Right cardiac atrium (tissue), 5 donors: Measurements from ENCODE around the gene BCOR. TPM values are rescaled to one million over a fixed set of nuclear protein-coding genes. Genes with fewer than 3 reads are reported as not detected.

ENCODE experiments used
- ATAC-seq, 2 donors: fragments of 200-7000 bp; cut with Tn5 transposase; one replicate each; pipeline versions ENCODE4 v1.8.0 to v1.9.1; 2020; ENCODE audit warnings: moderate library complexity in 2 of 2, mild to moderate bottlenecking in 1 of 2
- DNase-seq, 3 donors: peaks; one replicate each; pipeline ENCODE4 v3.0.0-alpha.2; 2020
- H3K27ac ChIP-seq: one replicate; pipeline ENCODE4 v1.5.1; 2013; ENCODE audit warnings: mild to moderate bottlenecking, low read length, control low read depth, moderate library complexity
- H3K27me3 ChIP-seq: one replicate; pipeline ENCODE4 v1.6.1; 2013; ENCODE audit not compliant: control insufficient read depth, insufficient read depth
- H3K4me1 ChIP-seq: one replicate; pipeline ENCODE4 v1.6.1; 2013; ENCODE audit warnings: low read length; ENCODE audit not compliant: control insufficient read depth, insufficient read depth
- H3K4me3 ChIP-seq: one replicate; pipeline ENCODE4 v1.5.1; 2013; ENCODE audit warnings: low read length, control low read depth
- H3K9me3 ChIP-seq: one replicate; pipeline ENCODE4 v1.6.1; 2013; ENCODE audit warnings: low read length; ENCODE audit not compliant: control insufficient read depth
- WGBS: extraction: QIAGEN DNeasy Blood & Tissue Kit; methylation state at CpG from one replicate; pipeline ENCODE4 v1.1.7; 2013; 5-methylcytosine and 5-hydroxymethylcytosine counted together
- intact Hi-C, 4 donors: fragments of 100-400 bp; cut with DNase I; formaldehyde crosslinking; loops; one replicate each; pipeline versions ENCODE4 v1.11.0 to v1.14.0; 2022 to 2023
- polyA plus RNA-seq: library from polyadenylated mRNA; stranded (reverse); fragments of 200-250 nt; gene quantifications from one replicate; pipeline ENCODE4 v1.2.3, GENCODE V29; 2013
- total RNA-seq, 4 donors: library from RNA; stranded (reverse); fragmentation: NEBNext Ultra II Directional; extraction: Animal tissue kit (Norgen Biotek cat#: 25700); gene quantifications; one replicate each; pipeline ENCODE4 v1.2.1, GENCODE V29; 2021
- donor health status: healthy with polysubstance abuse.
- donor health status: DM: no; HTN: yes; CAD: no.
- donor health status: DM: no; HTN: no; CAD: no.
- donor health status: DM: no; HTN: yes; CAD: no; lungs with severe emphysema.
- donor health status: DM: yes; HTN: yes; CAD: no.

BCOR gene
- total and polyA plus RNA-seq, 5 donors = 11.1 to 30.1 (median 18.3) TPM

DNA sequence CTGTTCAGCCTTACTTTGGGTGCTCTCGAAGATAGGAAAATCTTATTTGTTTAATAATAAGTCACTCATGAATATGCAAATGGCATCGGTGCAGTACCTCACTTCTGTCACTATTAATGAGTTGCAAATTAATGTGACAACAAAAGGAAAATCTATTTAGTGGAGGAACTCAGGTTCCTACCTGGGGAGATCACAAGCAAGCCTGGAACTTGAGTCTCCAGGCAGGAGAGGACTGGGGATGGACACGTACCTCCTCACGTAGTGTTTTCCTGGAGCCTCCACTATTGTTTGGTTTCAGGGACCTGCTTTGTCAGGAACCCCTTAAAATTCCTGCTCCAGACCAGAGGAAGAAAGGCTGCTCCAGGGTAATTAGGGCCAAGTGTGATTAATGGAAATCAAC lies 82.1 kb downstream of the BCOR start:
- Histone ChIP-seq H3K27me3 (no peaks in the 10 kb centered on the region), H3K27ac (no peak overlapping the region), H3K9me3 (no peaks in the 10 kb centered on the region), H3K4me1 (peaks cover 2% of the 10 kb centered on the region), H3K4me3 (no peak overlapping the region)
- no peak for ATAC-seq
- 78% methylated on average over 4 of the region's 4 CpGs for WGBS
- intact Hi-C loops = loop anchor here in 3 of 4 donors (10.0 kb wide), 2 partner anchors 79 to 139 kb away; partner anchors contain the start of gene BCOR (in 2 of the 3)
- no peak for DNase-seq

GRCh38 chrX:40013266-40014195 lies 84.2 kb downstream of the BCOR start:
- DNase-seq (peak; percentile 81 to 90 (median 87)), ATAC-seq (peak; percentile 70 to 76)
- WGBS = under 1% methylated on average over 76 of the region's 76 CpGs
- peak overlapping the region; percentile 96 for H3K27ac ChIP-seq
- H3K4me3 ChIP-seq = peak overlapping the region; percentile 29
- no peaks in the 10 kb centered on the region for H3K27me3 ChIP-seq
- peaks cover 8% of the 10 kb centered on the region for H3K4me1 ChIP-seq
- H3K9me3 ChIP-seq = no peaks in the 10 kb centered on the region
- intact Hi-C loops = loop anchor here in 3 of 4 donors (5.0 to 10.0 kb wide), 4 partner anchors 81 to 196 kb away; partner anchors contain the start of gene BCOR (in 2 of the 3)

DNA sequence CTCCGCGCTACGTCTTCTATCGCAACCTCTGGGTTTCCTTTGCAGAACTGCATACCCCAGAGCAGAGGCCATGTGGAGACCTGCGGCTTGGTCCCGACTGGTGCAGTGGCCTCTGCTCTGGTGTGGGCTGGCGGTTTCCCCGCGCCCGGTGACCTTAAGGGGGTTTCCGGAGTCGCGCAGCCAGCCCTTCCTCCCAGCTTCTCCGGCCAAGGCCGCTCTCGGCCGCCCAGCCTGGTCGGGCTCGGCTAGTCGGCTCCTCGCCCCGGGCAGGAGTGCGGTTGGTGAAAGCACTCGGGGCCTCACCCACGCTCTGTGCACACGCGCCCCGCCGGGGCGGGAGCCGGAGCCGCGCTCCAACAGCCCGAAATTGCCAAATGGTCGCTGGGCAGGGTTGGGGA lies 84.9 kb downstream of the BCOR start:
- ATAC-seq = peak; percentile 40 to 56
- Histone ChIP-seq H3K4me3 (peak overlapping the region; percentile 29), H3K9me3 (no peaks in the 10 kb centered on the region), H3K4me1 (peaks cover 8% of the 10 kb centered on the region), H3K27me3 (no peaks in the 10 kb centered on the region), H3K27ac (peak overlapping the region; percentile 96)
- 21% methylated on average over 35 of the region's 35 CpGs for WGBS
- DNase-seq = peak in 2 of 3 donors; percentile 85 to 87
- intact Hi-C loops = loop anchor here in 3 of 4 donors (5.0 to 10.0 kb wide), 4 partner anchors 82 to 196 kb away; partner anchors contain the start of gene BCOR (in 2 of the 3)

DNA sequence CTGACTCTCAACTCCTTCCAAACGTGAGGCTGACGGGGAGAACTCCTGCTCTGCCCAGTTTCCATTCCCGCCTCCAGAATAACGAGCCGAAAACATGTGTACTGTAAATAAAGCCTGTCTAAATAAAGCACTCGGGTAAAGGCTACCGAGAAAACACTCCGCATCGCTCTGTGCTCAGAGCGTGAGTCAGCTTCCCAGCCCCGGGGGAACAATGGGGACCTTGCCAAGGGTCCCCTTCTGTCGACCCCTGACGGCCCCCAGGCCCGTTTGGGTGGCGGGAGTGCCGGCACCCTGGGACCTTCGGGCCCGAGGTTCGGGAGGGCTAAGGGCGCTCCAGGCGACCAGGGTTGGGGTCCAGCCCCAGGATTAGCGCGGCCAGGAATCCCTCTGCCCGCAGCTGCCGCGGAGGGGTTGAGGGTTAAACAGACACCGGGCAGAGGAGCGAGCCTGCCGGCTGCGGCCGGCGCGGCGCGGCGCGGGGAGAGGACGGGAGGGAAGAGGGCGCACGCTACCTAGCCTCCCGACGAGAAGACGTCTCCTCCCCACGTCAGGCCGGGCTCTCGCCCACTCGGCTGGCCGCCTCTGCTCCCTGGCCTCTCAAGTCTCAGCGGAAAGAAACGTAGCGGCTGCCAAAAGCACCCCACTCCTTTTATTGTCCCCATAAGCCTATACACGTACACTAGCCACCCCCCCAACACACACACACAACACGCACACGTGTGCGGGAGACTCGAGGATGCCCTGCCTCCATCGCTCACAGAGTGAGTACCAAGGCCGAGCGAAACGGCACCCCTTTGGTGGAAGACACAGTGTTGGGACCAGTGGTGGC lies 85.5 kb downstream of the BCOR start:
- H3K4me3 ChIP-seq = no peak overlapping the region
- WGBS = 18% methylated on average over 60 of the region's 60 CpGs
- no peak for ATAC-seq
- peak overlapping the region; percentile 96 for H3K27ac ChIP-seq
- no peaks in the 10 kb centered on the region for H3K9me3 ChIP-seq
- intact Hi-C loops = loop anchor here in 3 of 4 donors (5.0 to 10.0 kb wide), 4 partner anchors 83 to 195 kb away; partner anchors contain the start of gene BCOR (in 2 of the 3)
- H3K27me3 ChIP-seq = no peaks in the 10 kb centered on the region
- DNase-seq = peak; percentile 37 to 79 (median 63)
- H3K4me1 ChIP-seq = peaks cover 8% of the 10 kb centered on the region

DNA sequence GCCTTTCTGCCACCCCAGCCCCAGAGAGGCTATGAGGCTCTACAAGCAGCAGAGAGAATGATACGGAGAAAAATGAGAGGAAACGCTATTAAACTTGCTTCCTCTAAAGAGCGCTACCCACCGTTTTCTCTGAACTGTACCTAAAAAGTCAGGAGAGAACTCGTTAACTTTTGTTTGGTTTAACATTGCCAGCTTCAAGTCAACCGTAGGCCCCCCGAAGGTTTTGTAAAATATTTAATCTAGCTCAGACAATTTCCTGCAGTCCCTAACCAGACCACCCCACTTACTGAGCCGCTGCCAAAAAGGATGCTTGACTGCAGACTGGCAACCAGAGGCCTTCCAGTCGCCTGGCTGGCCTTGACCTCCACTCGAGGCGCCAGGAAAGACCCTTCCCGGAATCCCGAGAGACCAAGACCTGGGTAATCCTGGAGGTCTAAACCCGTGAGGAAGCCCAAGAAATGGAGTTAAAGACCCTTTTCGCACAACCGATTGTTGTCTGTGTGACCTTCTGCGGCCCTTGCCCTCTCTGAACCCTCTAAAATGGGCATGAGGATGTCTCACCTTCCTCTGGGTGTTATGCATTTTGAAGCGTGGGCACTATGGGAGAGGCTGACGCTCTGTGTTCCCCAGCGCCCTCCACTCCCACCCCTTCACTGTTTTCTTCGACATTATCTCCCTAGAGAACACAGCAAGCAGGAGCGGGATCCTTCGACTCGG lies 86.3 kb downstream of the BCOR start:
- no peak overlapping the region for H3K4me3 ChIP-seq
- H3K27ac ChIP-seq = peak overlapping the region; percentile 6
- ATAC-seq = no peak
- peak in 1 of 3 donors; percentile 30 for DNase-seq
- no peaks in the 10 kb centered on the region for H3K27me3 ChIP-seq
- no peaks in the 10 kb centered on the region for H3K9me3 ChIP-seq
- WGBS = 57% methylated on average over 24 of the region's 24 CpGs
- H3K4me1 ChIP-seq = peaks cover 8% of the 10 kb centered on the region
- intact Hi-C loops = loop anchor here in 3 of 4 donors (5.0 to 10.0 kb wide), 4 partner anchors 83 to 194 kb away; partner anchors contain the start of gene BCOR (in 2 of the 3)

GRCh38 chrX:40010550-40011321 lies 87.0 kb downstream of the BCOR start:
- DNase-seq (no peak), ATAC-seq (no peak)
- Histone ChIP-seq H3K9me3 (no peaks in the 10 kb centered on the region), H3K27me3 (no peaks in the 10 kb centered on the region), H3K4me1 (peaks cover 8% of the 10 kb centered on the region), H3K27ac (no peak overlapping the region), H3K4me3 (no peak overlapping the region)
- WGBS = 85% methylated on average over 21 of the region's 21 CpGs
- intact Hi-C loops = loop anchor here in 3 of 4 donors (5.0 to 10.0 kb wide), 4 partner anchors 84 to 193 kb away; partner anchors contain the start of gene BCOR (in 2 of the 3)

DNA sequence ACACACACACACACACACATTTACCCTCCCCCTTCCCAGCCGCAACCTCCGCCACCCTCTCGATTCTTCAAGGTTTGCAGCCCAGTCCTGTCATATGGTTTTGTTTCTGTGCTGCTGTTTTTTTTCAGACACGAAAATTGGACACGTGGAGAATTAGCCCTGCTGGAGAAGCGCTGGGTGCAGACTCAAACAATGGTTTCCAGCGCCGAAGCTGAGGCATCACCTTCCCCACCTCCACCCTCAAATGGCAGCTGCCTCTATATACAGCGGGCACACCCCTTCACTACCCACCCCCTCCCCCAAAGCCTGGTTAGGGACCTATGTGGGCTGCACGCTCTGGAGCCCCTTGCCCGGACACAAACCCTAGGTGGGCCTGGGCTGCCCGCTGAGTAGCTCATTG lies 87.9 kb downstream of the BCOR start:
- no peak overlapping the region for H3K4me3 ChIP-seq
- intact Hi-C loops = loop anchor here (5.0 to 10.0 kb wide), 5 partner anchors 85 to 195 kb away; partner anchors contain the start of gene BCOR (in 2 of the 4)
- H3K9me3 ChIP-seq = no peaks in the 10 kb centered on the region
- WGBS = 79% methylated on average over 12 of the region's 12 CpGs
- DNase-seq (no peak), ATAC-seq (no peak)
- H3K4me1 ChIP-seq = peaks cover 8% of the 10 kb centered on the region
- H3K27ac ChIP-seq = no peak overlapping the region
- no peaks in the 10 kb centered on the region for H3K27me3 ChIP-seq

DNA sequence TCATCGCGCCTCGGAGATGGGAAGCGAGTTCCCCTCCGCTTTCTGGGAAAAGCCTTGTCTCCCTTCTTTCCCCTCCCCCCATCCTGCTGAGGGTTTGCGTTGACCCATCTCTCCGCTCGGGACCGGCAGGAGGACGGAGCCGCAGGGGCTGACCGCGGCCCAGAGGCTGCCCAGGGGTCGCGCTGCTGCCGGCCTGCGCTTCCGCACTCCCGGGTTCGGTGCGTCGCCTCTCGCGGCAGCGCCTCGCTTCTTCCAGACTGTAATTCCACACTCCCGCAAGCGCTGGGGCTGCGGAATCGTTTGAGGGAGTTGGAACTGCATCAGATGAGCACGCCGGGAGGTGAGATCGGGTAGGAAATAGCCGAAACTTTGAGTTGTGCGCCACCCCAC lies 88.3 kb downstream of the BCOR start:
- DNase-seq = peak in 1 of 3 donors; percentile 40
- no peak for ATAC-seq
- 34% methylated on average over 35 of the region's 35 CpGs for WGBS
- H3K27ac ChIP-seq = no peak overlapping the region
- H3K27me3 ChIP-seq = no peaks in the 10 kb centered on the region
- H3K4me1 ChIP-seq = peaks cover 8% of the 10 kb centered on the region
- intact Hi-C loops = loop anchor here in 1 of 4 donors (10.0 kb wide), 1 partner anchor 195 kb away; no protein-coding TSS in a partner anchor
- H3K4me3 ChIP-seq = no peak overlapping the region
- H3K9me3 ChIP-seq = no peaks in the 10 kb centered on the region

- Histone ChIP-seq H3K4me3 (peak overlapping the region; percentile 34), H3K4me1 (peaks cover 8% of the 10 kb centered on the region), H3K9me3 (no peaks in the 10 kb centered on the region), H3K27ac (no peak overlapping the region), H3K27me3 (no peaks in the 10 kb centered on the region)
- 2% methylated on average over 52 of the region's 52 CpGs for WGBS
- intact Hi-C loops = loop anchor here in 1 of 4 donors (10.0 kb wide), 1 partner anchor 194 kb away; no protein-coding TSS in a partner anchor
- peak; percentile 59 to 83 (median 75) for DNase-seq
- peak in 1 of 2 donors; percentile 2 for ATAC-seq
Observed at GRCh38 chrX:40008791-40009461, 88.8 kb downstream of the BCOR start.
